ENCODE data around the gene DYNLRB1. TPM values are rescaled to one million over a fixed set of nuclear protein-coding genes. Genes with fewer than 3 reads are reported as not detected.
A peak's percentile ranks its signal among the peaks of the same experiment; 100 is the strongest.

DYNLRB1 gene
- total and polyA plus RNA-seq, 9 of the 15 experiments (the other 6 are each of a cell fraction or from before 2014, with no cell fraction given): 48.7 to 358 (median 121) TPM

GRCh38 chr20:34515484-34516246 lies 557 bp upstream of the DYNLRB1 start (continued):
- TF ChIP-seq ZBTB49 (CRISPR knock-in tag; IDR thresholded peaks at IDR 0.05; ENCODE audit: borderline replicate concordance) (peak; percentile 88; the same call in 1 of the 2 replicates), MED1 (CRISPR knock-in tag; IDR thresholded peaks at IDR 0.05; ENCODE audit: borderline replicate concordance) (no peak), CEBPG (CRISPR knock-in tag; IDR thresholded peaks at IDR 0.05) (peak; percentile 53; the same call in 1 of the 2 replicates), CEBPG (tag; conservative IDR thresholded peaks at IDR 0.05 in 1 of 2, IDR thresholded peaks at IDR 0.05 in 1 of 2) (peak in 1 of 2 experiments; percentile 84; a peak in 2 of 4 replicates), CBX1 (IDR thresholded peaks at IDR 0.05; ENCODE audit: low read depth) (0 out of 2 replicates have a peak, but pooled peaks have one; percentile 65), ZNF77 (CRISPR knock-in tag; IDR thresholded peaks at IDR 0.05) (no peak), HNRNPK (IDR thresholded peaks at IDR 0.05; ENCODE audit: low read depth, low read length, poor library complexity, severe bottlenecking) (no peak), SFPQ (IDR thresholded peaks at IDR 0.05; ENCODE audit: low read depth, low read length) (no peak), SIN3A (IDR thresholded peaks at IDR 0.05; ENCODE audit: borderline replicate concordance in 2 of 2, control insufficient read depth in 1 of 2, low read depth in 2 of 2, low read length in 2 of 2) (no peak), NRF1 (conservative IDR thresholded peaks at IDR 0.05 in 1 of 2, IDR thresholded peaks at IDR 0.05 in 1 of 2) (peak in 1 of 2 experiments; percentile 36; a peak in 1 of 4 replicates), ZNF57 (CRISPR knock-in tag; IDR thresholded peaks at IDR 0.05) (no peak), C11orf30 (IDR thresholded peaks at IDR 0.05; ENCODE audit: low read depth) (no peak), TRIM25 (IDR thresholded peaks at IDR 0.05; ENCODE audit: borderline replicate concordance) (no peak), ZKSCAN3 (CRISPR knock-in tag; IDR thresholded peaks at IDR 0.05) (no peak), NCOA4 (IDR thresholded peaks at IDR 0.05; ENCODE audit: partially characterized antibody) (no peak), L3MBTL2 (IDR thresholded peaks at IDR 0.05) (peak; percentile 63), XRCC3 (IDR thresholded peaks at IDR 0.05) (no peak), PCBP2 (IDR thresholded peaks at IDR 0.05; ENCODE audit: low read depth, low read length, poor library complexity, severe bottlenecking) (no peak), E2F1 (CRISPR knock-in tag; IDR thresholded peaks at IDR 0.05) (no peak), MXI1 (IDR thresholded peaks at IDR 0.05; ENCODE audit: low read depth, low read length) (0 out of 2 replicates have a peak, but pooled peaks have one; percentile 42)

Data from K562 (cell line).